ENCODE results near the gene CD79B. TPM values are rescaled to one million over a fixed set of nuclear protein-coding genes. Genes with fewer than 3 reads are reported as not detected.

The CD79B gene
- polyA plus RNA-seq (ENCODE audit: insufficient read length in 10 of 10): 1 to 10 TPM; 1.9 to 4.1 (median 3.1) TPM
- long read RNA-seq, donor 1, partial matches to known transcripts: 0 of 1 reads
- long read RNA-seq, donor 1, other reads (novel, unspliced or antisense): 0 of 1 reads
- long read RNA-seq, donor 2: 0 reads
- long read RNA-seq, donor 3: 0 reads
- long read RNA-seq, donor 4: 0 reads
- long read RNA-seq, donor 5: 0 reads
- long read RNA-seq, donor 6: 0 reads
- long read RNA-seq, donor 7: 0 reads
- long read RNA-seq, donor 8: 0 reads
- long read RNA-seq, donor 9: 0 reads

- DNase-seq: no peak
Measured at GRCh38 chr17:63931981-63932561, at the start of gene CD79B. Gene CD79B, minus strand, starts transcription at chr17:63932331. Its CDS starts 70 bp downstream, at chr17:63932261.

DNA sequence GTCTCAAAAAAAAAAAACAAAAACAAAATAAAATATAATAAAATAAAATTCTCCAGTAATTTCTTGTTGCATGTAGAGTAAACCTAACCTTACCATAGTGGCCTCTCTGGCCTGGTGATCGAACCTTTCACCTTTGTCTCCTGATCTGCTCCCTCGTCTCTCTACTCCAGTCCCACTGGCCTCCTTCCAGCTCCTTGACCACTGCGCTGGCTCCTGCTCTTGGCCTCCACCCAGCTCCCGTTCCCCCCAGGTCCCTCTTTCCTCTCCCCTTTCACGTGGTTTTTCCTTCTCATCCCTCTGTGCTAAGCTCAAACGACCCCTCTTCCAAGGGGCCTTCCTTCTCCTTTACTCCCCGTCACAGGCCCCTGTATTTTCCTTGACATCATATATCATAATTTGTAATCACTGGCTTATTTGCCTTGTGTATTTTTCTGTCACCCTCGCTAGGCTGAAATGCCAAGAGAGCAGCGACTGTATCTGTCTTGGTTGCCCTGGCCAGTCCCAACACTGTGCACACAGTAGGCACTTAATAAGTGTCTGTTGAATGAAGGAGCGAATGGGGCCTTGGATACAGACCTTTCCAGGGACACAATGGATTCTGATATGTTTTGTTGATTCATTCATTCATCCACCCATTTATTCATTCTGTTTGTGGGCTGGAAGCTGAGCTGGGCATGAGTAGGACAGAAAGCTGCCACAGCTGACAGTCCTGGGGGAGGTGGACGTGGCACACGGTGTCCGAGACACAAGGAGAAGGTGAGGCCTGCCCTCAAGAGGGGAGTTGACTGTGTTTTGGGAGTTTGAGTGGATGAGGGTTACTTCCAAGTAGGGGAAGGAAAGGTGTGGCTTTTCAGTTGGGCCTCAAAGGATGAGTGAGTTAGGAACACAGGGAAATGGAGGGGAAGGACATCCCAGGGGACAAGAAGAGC is 46.4 kb upstream of the CD79B start:
- DNase-seq: no peak

GRCh38 chr17:63976702-63977101 is 44.6 kb upstream of the CD79B start:
- no peak for DNase-seq

GRCh38 chr17:63975541-63976092 is 43.5 kb upstream of the CD79B start:
- no peak for DNase-seq

DNA sequence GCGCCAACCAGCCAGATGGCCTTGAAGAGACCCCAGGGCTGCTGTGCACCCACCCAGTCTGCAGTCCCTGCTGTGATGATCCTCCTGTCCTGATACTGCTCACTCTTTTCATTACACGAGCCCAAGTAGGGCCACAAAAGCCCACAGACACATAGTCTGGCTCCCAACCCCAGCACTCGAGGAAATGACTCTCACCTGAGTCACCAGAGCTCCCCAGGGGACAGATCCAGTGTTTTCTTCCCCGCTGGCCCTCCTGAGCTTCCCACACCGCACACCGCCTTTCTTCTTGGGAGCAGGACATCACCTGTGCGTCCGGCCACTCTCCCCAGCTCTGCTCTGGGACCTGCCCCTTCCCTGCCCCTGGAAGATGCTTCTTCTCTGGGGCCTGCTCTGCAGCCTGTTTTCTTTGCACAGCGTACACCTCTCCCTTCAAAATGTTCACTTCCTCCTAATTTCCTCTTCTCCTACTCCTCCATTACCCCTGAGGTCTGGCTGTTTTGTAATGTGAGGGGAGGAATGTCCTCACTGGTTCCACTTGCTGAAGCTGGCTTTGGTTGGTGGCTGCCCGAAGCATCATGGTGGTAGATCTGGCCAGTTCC is 42.6 kb upstream of the CD79B start:
- DNase-seq: no peak

GRCh38 chr17:63973930-63974593 is 41.9 kb upstream of the CD79B start:
- DNase-seq: no peak

GRCh38 chr17:63973247-63973646 is 41.1 kb upstream of the CD79B start:
- no peak for DNase-seq

- no peak for DNase-seq
Measured at GRCh38 chr17:63972796-63973195, 40.7 kb upstream of the CD79B start, which contains the start of gene SCN4A. Gene SCN4A, minus strand, starts transcription at chr17:63972918. Its CDS starts 77 bp downstream, at chr17:63972841.

DNA sequence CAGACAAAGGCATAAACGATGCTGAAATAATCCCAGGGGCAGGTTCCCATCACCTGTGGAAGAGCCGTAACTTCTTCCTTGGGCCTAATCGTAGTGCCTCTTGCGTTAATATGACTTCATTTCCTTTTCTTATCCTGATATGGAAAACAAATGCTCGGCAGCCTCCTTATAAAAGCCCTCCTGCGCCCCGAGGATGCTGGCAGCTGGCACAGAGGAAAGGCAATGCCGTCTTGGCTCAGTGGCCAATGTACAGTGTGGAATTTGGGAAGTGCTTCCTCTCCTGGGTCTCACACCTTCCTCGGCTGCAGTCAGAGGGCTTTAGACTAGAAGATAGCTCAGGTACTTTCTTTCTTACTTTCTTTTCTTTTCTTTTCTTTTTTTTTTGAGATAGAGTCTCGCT is 37.1 kb upstream of the CD79B start:
- no peak for DNase-seq

DNA sequence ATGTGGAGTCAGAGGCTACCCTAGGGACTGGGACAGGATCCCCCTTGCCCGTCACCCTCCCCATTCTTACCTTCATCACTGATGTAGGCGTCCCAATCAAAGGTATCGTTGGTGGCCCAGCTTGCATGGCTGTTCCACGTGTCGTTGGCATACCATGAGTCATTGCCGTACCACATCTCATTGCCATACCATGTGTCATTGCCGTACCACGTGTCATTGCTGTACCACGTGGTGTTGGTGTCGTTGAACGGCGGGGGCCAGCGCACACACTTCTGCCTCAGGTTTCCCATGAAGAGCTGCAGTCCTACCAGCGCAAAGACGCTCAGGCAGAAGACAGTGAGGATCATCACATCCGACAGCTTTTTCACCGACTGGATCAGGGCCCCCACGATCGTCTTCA is 35.8 kb upstream of the CD79B start:
- DNase-seq: no peak

DNA sequence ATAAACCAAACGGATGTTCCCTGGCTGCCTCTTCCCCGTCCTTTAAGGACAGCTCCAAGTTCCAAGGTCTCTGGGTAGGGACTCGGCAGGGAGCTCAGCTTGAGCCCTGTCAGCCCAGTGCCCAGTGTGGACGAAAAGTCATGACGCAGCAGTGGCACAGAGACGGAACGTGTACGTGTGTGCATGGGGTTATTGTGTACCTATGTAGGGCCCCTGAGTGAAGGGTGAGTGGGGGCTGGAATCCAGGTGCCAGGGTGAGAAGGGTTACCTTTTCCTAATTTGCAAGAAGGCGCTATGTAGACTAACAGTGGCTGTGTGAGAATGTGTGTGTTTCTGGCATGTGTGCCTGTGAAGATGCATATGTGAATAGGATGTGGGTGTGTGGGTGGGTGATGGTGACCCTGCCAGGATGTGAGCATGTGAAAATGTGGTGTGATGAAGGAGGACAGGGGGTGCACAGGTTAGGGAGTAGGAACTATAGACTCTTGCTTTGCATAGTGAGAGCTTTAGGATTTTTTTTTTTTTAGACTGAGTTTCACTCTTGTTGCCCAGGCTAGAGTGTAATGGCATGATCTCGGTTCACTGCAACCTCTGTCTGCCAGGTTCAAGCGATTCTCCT is 34.6 kb upstream of the CD79B start:
- no peak for DNase-seq

DNA sequence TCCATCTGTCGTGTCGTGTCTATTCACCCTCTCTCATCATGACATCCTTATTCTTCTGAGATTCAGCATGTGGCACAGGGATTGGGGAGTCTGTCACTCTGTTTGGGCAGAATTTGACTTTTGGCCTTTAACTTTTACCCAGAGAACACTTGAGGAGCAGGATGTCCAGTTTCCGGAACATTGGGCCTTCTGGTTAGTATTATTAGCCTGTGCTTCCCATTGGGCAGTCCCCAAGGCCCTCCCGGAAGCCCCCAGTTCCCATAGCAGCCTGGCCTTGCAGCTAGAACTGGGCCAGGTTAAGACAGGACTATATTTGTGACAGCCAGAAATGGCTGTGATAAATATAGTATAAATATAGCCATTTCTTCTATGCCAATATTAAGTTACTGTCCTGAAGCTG is 31.0 kb upstream of the CD79B start:
- DNase-seq: no peak

DNA sequence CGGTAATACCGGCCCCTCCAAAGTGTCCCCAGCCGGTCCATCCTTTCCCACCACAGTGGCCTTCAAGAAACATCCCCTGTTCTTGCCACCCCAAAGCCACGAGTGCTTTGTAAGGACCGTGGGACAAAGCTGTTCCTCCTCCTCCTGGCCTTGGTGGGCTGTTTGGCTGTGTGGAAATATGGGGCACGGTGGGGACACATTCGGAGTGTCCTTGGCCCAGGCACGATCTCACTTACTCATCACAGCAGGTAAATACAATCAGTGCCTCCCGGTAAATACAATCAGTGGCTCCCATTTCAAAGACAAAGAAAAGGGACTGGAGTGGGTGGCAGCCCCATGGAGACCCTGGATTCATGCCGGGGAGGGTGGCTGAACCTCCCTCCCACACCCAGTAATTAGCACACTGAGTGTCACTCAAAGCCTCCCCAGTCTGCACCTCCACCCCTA is 30.2 kb upstream of the CD79B start:
- DNase-seq: no peak

DNA sequence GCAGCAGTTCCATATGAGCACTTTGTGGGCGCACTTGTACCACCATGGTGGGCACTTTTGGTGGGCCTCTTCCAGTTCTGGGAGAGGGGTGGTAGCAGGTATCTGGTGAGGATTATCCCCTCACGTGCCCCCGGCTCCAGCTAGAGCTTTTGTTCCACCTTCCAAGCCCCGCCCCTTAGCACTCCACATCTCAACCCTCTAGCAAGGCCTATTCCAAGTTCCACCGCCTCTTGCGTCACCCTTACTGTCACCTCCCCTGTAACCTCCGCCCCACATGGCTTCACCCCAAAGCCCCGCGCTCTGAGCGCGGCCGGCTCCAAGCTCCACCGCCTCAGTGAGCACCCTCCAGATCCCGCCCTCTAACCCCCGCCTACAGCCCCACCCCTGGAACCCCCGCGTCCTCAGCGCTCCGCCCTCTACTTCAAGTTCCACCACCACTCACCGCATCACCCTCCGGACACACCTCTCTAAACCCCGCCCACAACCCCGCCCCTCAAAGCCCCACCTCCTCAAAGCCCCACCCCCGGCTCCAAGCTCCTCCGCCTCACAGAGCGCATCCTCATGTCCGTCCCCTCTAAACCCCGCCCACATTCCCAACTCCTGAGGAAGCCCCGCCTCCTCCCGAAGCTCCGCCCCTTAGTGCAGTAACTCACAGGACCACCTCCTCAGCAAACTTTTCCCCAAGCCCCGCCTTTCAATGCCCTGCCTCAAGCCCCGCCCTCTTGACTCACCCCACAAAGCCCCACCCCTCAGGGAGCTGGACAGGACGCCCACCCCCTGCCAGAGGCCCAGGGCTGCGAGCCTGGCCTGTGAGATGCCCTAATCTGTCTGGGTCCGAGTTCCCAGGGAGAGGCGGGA is 29.5 kb upstream of the CD79B start:
- peak in 2 of 3 donors; percentile 36 to 61 for DNase-seq

DNA sequence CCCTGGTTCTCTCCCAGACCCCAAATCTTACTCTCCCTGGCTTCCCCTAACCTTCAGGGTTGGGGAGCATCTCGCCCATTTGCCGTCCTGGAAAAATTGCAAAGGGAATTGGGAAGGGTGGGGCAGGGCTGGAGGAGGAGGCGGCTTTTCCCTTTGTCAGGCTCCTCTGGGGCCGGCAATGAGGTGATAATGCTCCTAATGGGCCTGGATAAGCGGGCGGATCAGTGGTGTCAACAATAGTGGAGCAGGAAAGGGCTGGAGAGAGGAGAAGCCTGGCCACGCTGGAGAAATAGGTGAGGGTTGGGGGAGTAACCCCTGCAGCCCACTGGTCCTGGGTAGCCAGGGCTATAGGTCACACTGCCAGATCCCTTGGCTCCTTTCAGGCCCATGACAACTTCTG is 28.3 kb upstream of the CD79B start:
- no peak for DNase-seq

GRCh38 chr17:63960006-63960405 is 27.9 kb upstream of the CD79B start:
- peak; percentile 54 to 68 (median 62) for DNase-seq

DNA sequence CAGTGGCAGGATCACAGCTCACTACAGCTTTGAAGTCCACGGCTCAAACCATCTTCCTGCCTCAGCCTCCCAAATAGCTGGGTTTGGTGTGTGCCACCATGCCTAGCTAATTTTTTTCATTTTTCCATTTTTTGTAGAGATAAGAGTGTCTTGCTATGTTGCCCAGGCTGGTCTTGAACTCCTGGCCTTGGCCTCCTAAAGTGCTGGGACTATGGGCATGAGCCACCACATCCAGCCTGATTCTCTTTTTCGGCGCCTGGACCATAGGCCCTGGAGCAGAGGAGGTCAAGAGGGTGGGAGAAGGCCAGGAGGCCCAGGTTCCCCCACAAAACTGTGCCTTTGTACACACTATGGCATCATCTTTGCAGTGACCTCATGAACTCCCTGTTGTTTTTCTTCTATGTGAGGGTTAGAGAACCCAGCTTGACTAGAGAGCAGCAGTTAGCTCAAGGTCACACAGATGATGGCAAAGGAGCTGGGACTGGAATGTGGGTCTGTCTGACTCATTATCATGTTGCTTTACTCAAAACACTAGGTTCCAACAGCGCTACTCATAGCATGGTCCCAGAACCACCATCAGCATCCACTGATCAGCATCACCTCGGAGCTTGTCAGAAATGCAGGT is 24.3 kb upstream of the CD79B start:
- no peak for DNase-seq

- DNase-seq: no peak
Measured at GRCh38 chr17:63955791-63956190, 23.7 kb upstream of the CD79B start.

- DNase-seq: no peak
Measured at GRCh38 chr17:63955232-63955631, 23.1 kb upstream of the CD79B start.

All from muscle of back (tissue), 13 donors.